Measurements from ENCODE around the gene HHAT. TPM values are rescaled to one million over a fixed set of nuclear protein-coding genes. Genes with fewer than 3 reads are reported as not detected.

The HHAT gene
- total and polyA plus RNA-seq, 2 of the 4 experiments (the other 2 are of a cell fraction): 1.7 to 2.5 TPM

- no peak overlapping the region for H3K23ac ChIP-seq (ENCODE audit: low read depth, low read length)
- H3K14ac ChIP-seq (replicated peaks; ENCODE audit: low read depth, low read length): no peak overlapping the region
- no peak overlapping the region for H2BK5ac ChIP-seq (ENCODE audit: low read depth, low read length, poor library complexity, severe bottlenecking)
- no peak overlapping the region for H3K18ac ChIP-seq (ENCODE audit: low read depth, low read length)
- H3K4me1 ChIP-seq (ENCODE audit: control insufficient read depth, insufficient read depth, low read length): peaks cover 3% of the 10 kb centered on the region; the same call in 1 of the 2 replicates
- no peak overlapping the region for H2AFZ ChIP-seq (replicated peaks; ENCODE audit: low read length, poor library complexity)
- no peak overlapping the region for H3K4ac ChIP-seq (ENCODE audit: low read depth, low read length)
- POLR2A ChIA-PET (ENCODE audit: unreplicated experiment): no interaction called here
- no peak for ATAC-seq (ENCODE audit: low read depth)
- no peaks in the 10 kb centered on the region for H3K27me3 ChIP-seq (ENCODE audit: control insufficient read depth, insufficient read depth, low read length)
- no peaks in the 10 kb centered on the region for H3K79me1 ChIP-seq (ENCODE audit: low read depth in 1 of 2, low read length in 2 of 2)
- H2AK5ac ChIP-seq (ENCODE audit: low read depth, low read length): no peak overlapping the region
- no peak overlapping the region for H4K5ac ChIP-seq (ENCODE audit: low read depth, low read length)
- no peak overlapping the region for H3K9ac ChIP-seq (ENCODE audit: low read depth, low read length)
- H3K4me3 ChIP-seq (ENCODE audit: insufficient read depth, low read depth, low read length): no peak overlapping the region
- H2BK120ac ChIP-seq (ENCODE audit: low read depth, low read length): no peak overlapping the region
- no peak overlapping the region for H3K4me2 ChIP-seq (ENCODE audit: low read depth, low read length)
- intact Hi-C loops (cut with micrococcal nuclease) (no loop called here), in situ Hi-C loops (cut with MboI; ENCODE audit: low sequenced_read_pairs) (no loop called here), dilution Hi-C loops (cut with HindIII; ENCODE audit: low sequenced_read_pairs, unreplicated experiment) (no loop called here)
- H3K36me3 ChIP-seq (ENCODE audit: control insufficient read depth, insufficient read depth, low read length): no peaks in the 10 kb centered on the region
- no CpG with 5 or more reads among the region's 6 CpGs for WGBS, 2 experiments (ENCODE audit: extremely low coverage in 2 of 2, insufficient read length in 1 of 2)
- no peak for DNase-seq
- CTCF ChIA-PET: no interaction called here
- H2BK20ac ChIP-seq (ENCODE audit: low read depth, low read length): no peak overlapping the region
- no peak overlapping the region for H3K27ac ChIP-seq (ENCODE audit: insufficient read depth, low read length)
- no peaks in the 10 kb centered on the region for H4K20me1 ChIP-seq (ENCODE audit: insufficient read depth, low read length)
- TF ChIP-seq FOS (IDR thresholded peaks at IDR 0.05; ENCODE audit: low read depth, low read length): no peak
- TF ChIP-seq RFX5 (IDR thresholded peaks at IDR 0.05; ENCODE audit: low read depth, low read length): no peak
- TF ChIP-seq MAZ (IDR thresholded peaks at IDR 0.05; ENCODE audit: borderline replicate concordance, low read depth, low read length): no peak
- no peak for TF ChIP-seq CHD1 (IDR thresholded peaks at IDR 0.05; ENCODE audit: low read depth, low read length)
- TF ChIP-seq POLR2A (IDR thresholded peaks at IDR 0.05; ENCODE audit: low read depth, low read length): no peak
- no peak for TF ChIP-seq BHLHE40 (IDR thresholded peaks at IDR 0.05; ENCODE audit: low read depth, low read length)
- TF ChIP-seq MAFK (IDR thresholded peaks at IDR 0.05; ENCODE audit: low read depth, low read length): no peak
- TF ChIP-seq CEBPB (IDR thresholded peaks at IDR 0.05; ENCODE audit: low read depth, low read length): no peak
- TF ChIP-seq USF2 (IDR thresholded peaks at IDR 0.05; ENCODE audit: low read depth, low read length): no peak
- TF ChIP-seq NFE2L2 (IDR thresholded peaks at IDR 0.05; ENCODE audit: low read depth, low read length): no peak
- TF ChIP-seq CTCF (conservative IDR thresholded peaks at IDR 0.05; ENCODE audit: low read depth, low read length): no peak
- no peak for TF ChIP-seq ELK1 (IDR thresholded peaks at IDR 0.05; ENCODE audit: borderline replicate concordance, low read depth, low read length)
- TF ChIP-seq SMC3 (IDR thresholded peaks at IDR 0.05; ENCODE audit: low read depth, low read length): no peak
- no peak for TF ChIP-seq RCOR1 (IDR thresholded peaks at IDR 0.05; ENCODE audit: insufficient replicate concordance, low read length)
- BruUV-seq (replicated peaks): no TSS peak
- H4K8ac ChIP-seq (ENCODE audit: low read depth in 2 of 2, low read length in 2 of 2): no peak overlapping the region
- no peak overlapping the region for H3K56ac ChIP-seq (ENCODE audit: extremely low read depth, insufficient read depth, low read length)
- no peaks in the 10 kb centered on the region for H3K9me3 ChIP-seq (ENCODE audit: control insufficient read depth, insufficient read depth, low read length)
- H3K9me1 ChIP-seq (ENCODE audit: insufficient read depth, low read length): 0 out of 2 replicates have a peak, but pooled peaks cover 2% of the 10 kb centered on the region
- H2BK15ac ChIP-seq (ENCODE audit: low read depth, low read length): no peak overlapping the region
- H2AK9ac ChIP-seq (replicated peaks; ENCODE audit: low read depth, low read length, poor library complexity): no peak overlapping the region
- H4K91ac ChIP-seq (ENCODE audit: insufficient read depth, low read depth, low read length): no peak overlapping the region
These were observed 362.4 kb downstream of the HHAT start for GRCh38 chr1:210691039-210691610.
